GM18951 (cell line): Measurements from ENCODE around the gene ADD1.

Experiments used
- POLR2A ChIP-seq: IDR thresholded peaks from 4 replicates; pipeline ENCODE4 v1.6.1; 2011; ENCODE audit warnings: mild to moderate bottlenecking; ENCODE audit not compliant: insufficient read length, insufficient read depth; ENCODE audit errors: extremely low read depth
- in situ Hi-C: fragments of 300-500 bp; cut with MboI; formaldehyde crosslinking; loops from one replicate; pipeline ENCODE4 v1.12.0; 2022; ENCODE audit warnings: low sequenced_read_pairs, mixed read lengths, inconsistent platforms; ENCODE audit not compliant: unreplicated experiment

Gene ADD1

GRCh38 chr4:2822461-2823300 is 21.0 kb upstream of the ADD1 start:
- no peak for TF ChIP-seq POLR2A
- in situ Hi-C loops = no loop called here

- in situ Hi-C loops = no loop called here
- TF ChIP-seq POLR2A = no peak
Observed at GRCh38 chr4:2823301-2823670, 20.4 kb upstream of the ADD1 start.

GRCh38 chr4:2823671-2824328 is 19.8 kb upstream of the ADD1 start:
- no peak for TF ChIP-seq POLR2A
- in situ Hi-C loops = no loop called here

GRCh38 chr4:2824329-2824835 is 19.3 kb upstream of the ADD1 start:
- TF ChIP-seq POLR2A = no peak
- in situ Hi-C loops = no loop called here

- no peak for TF ChIP-seq POLR2A
- in situ Hi-C loops = no loop called here
Observed at GRCh38 chr4:2824836-2825381, 18.7 kb upstream of the ADD1 start.

DNA sequence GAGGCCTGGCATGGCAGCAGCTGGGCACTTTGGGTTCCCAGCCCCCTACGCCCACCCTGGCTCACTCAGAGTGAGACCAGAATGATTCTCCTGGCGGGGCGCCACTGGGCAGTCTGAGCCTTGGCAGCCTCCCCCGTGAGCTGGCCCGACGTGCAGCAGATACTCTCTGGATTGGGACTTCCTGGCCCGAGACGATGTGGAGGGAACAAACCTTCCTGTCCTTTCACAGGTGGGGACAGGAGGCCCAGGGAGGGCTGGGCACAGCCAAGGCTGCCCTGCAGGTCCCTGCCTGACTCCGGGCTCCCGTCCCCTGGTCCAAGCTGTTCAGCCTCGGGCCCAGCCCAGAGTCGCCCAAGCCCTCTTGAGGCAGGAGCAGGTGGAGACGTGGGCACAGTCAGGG is 17.9 kb upstream of the ADD1 start:
- in situ Hi-C loops = no loop called here
- TF ChIP-seq POLR2A = no peak

DNA sequence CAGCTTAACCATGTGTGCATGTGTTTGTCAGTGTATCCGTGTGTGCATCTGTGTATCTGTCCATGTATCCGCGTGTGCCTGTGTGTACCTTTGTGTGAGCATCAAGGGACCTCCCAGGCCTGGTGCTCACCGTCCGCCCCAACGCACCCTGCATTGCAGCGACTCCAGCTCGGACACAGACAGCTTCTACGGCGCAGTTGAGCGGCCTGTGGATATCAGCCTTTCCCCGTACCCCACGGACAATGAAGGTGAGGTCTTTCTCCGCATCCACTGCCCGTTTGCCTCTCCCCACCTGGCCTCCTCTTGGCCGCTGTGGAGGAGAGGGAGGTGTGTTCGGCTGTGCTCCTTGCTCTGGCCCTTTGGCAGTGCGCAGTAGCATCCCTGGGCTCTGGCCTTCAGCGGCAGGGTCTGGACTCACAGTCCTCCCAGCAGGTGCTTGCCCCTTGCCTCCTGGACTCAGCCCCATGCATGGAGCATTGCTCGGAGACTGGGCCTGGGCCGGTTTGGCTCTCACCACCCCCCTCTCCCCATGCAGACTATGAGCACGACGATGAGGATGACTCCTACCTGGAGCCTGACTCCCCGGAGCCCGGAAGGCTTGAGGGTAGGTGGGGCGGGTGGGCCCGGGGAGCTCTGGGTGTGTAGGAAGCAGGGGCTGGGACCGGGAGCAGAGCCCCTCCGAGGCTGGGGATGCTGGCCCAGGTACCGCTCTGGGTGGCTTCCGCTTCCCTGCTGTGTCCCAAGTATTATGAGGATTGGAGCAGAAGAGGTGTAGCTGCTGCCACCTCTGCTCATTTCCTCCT is 16.4 kb upstream of the ADD1 start:
- in situ Hi-C loops = no loop called here
- no peak for TF ChIP-seq POLR2A

- in situ Hi-C loops = no loop called here
- no peak for TF ChIP-seq POLR2A
Observed at GRCh38 chr4:2827874-2828751, 15.5 kb upstream of the ADD1 start.

DNA sequence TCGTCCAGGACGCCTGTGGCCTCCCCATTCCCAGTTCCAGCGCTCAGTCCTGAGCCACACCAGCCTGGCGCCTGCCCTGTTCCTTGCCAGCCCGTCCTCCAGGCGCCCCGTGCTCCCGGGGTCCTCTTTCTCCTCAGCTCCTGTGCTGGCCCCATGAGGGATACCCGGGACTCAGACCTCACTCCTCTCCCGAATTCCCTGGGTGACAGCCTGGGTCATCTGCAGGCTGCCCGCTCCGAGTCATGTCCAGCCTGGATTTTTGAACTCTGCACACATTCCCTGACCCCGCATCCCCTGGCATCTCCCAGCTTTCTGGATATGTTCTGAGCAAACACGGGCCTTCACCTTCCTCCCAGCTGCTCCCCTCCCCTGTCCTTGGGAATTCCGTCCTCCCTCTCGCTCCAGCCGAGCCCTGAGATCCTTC is 14.9 kb upstream of the ADD1 start:
- in situ Hi-C loops = no loop called here
- no peak for TF ChIP-seq POLR2A

DNA sequence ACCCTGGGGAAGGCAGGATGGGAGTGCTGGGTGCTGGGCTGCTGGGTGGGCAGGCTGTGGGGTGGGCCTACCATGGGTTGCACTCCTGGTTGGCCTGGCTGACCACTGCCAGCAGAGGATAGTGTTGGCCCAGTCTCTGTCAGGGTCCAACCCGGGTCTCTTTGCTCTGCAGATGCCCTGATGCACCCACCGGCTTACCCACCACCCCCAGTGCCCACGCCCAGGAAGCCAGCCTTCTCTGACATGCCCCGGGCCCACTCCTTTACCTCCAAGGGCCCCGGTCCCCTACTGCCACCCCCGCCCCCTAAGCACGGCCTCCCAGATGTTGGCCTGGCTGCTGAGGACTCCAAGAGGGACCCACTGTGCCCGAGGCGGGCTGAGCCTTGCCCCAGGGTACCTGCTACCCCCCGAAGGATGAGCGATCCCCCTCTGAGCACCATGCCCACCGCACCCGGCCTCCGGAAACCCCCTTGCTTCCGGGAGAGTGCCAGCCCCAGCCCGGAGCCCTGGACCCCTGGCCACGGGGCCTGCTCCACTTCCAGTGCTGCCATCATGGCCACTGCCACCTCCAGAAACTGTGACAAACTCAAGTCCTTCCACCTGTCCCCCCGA is 14.2 kb upstream of the ADD1 start:
- in situ Hi-C loops = no loop called here
- no peak for TF ChIP-seq POLR2A

GRCh38 chr4:2829933-2830451 is 13.7 kb upstream of the ADD1 start:
- TF ChIP-seq POLR2A = no peak
- in situ Hi-C loops = no loop called here
